IMR-90 (cell line): Measurements from ENCODE around the gene PDZRN3.

Experiments
- CEBPB ChIP-seq: IDR thresholded peaks from 2 replicates; pipeline ENCODE4 v1.6.1; 2012; ENCODE audit warnings: low read depth, low read length, improper control_type of control experiment
- FOS ChIP-seq: fragments of 150-350 bp; IDR thresholded peaks from 2 replicates; pipeline ENCODE4 v1.6.1; 2016; ENCODE audit warnings: low read depth, low read length
- MAZ ChIP-seq: IDR thresholded peaks from 2 replicates; pipeline ENCODE4 v1.6.1; 2012; ENCODE audit warnings: low read depth, mild to moderate bottlenecking, low read length, improper control_type of control experiment, moderate library complexity, borderline replicate concordance
- MXI1 ChIP-seq: IDR thresholded peaks from 2 replicates; pipeline ENCODE4 v1.6.1; 2012; ENCODE audit warnings: low read depth, mild to moderate bottlenecking, low read length, moderate library complexity, borderline replicate concordance
- POLR2A ChIP-seq: IDR thresholded peaks from 2 replicates; pipeline ENCODE4 v1.6.1; 2012; ENCODE audit warnings: mild to moderate bottlenecking, low read depth, low read length
- RCOR1 ChIP-seq: IDR thresholded peaks from 2 replicates; pipeline ENCODE4 v1.6.1; 2012; ENCODE audit warnings: mild to moderate bottlenecking, low read length, improper control_type of control experiment; ENCODE audit not compliant: insufficient replicate concordance
- RFX5 ChIP-seq: IDR thresholded peaks from 2 replicates; pipeline ENCODE4 v1.8.0; 2012; ENCODE audit warnings: low read depth, mild to moderate bottlenecking, low read length, moderate library complexity
- SMC3 ChIP-seq: fragments of 150-350 bp; IDR thresholded peaks from 2 replicates; pipeline ENCODE4 v1.6.1; 2016; ENCODE audit warnings: low read depth, mild to moderate bottlenecking, antibody characterized with exemption, low read length, moderate library complexity
- TF ChIP-seq, protein P1 (sequence below): conservative IDR thresholded peaks from 2 replicates; pipeline ENCODE4 v1.5.1; 2012; ENCODE audit warnings: mild to moderate bottlenecking, low read depth, low read length, improper control_type of control experiment
- TF ChIP-seq, protein P2 (sequence below): fragments of 150-350 bp; IDR thresholded peaks from 2 replicates; pipeline ENCODE4 v1.6.1; 2016; ENCODE audit warnings: low read depth, mild to moderate bottlenecking, low read length, moderate library complexity, borderline replicate concordance
- TF ChIP-seq, protein P3 (sequence below): fragments of 150-350 bp; IDR thresholded peaks from 2 replicates; pipeline ENCODE4 v1.6.1; 2017; ENCODE audit warnings: mild to moderate bottlenecking, antibody characterized with exemption, low read length, low read depth

DNA sequence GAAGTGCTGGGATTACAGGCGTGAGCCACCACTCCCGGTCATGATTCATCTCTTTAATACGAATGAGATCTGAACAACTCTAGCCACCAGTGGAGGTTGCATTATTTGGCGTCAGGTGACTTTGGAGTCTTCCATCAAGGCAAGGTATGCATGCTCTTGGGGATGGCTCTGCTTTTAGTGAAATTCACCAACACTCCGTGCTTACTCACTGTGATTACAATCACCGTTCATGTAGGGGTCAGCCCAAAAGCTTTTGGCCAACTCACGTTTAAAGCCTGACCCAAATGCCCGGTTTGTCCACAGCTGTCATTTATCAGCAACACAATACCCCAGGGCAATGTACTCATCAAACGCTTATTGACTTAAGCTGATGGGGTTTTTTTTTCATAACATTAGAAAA, 155.4 kb downstream of the PDZRN3 start:
- TF ChIP-seq, protein P1, sequence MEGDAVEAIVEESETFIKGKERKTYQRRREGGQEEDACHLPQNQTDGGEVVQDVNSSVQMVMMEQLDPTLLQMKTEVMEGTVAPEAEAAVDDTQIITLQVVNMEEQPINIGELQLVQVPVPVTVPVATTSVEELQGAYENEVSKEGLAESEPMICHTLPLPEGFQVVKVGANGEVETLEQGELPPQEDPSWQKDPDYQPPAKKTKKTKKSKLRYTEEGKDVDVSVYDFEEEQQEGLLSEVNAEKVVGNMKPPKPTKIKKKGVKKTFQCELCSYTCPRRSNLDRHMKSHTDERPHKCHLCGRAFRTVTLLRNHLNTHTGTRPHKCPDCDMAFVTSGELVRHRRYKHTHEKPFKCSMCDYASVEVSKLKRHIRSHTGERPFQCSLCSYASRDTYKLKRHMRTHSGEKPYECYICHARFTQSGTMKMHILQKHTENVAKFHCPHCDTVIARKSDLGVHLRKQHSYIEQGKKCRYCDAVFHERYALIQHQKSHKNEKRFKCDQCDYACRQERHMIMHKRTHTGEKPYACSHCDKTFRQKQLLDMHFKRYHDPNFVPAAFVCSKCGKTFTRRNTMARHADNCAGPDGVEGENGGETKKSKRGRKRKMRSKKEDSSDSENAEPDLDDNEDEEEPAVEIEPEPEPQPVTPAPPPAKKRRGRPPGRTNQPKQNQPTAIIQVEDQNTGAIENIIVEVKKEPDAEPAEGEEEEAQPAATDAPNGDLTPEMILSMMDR: no peak
- TF ChIP-seq MAZ (no peak), POLR2A (no peak), SMC3 (no peak), MXI1 (no peak), CEBPB (no peak), RCOR1 (no peak), FOS (no peak), RFX5 (no peak)
- TF ChIP-seq, protein P2, sequence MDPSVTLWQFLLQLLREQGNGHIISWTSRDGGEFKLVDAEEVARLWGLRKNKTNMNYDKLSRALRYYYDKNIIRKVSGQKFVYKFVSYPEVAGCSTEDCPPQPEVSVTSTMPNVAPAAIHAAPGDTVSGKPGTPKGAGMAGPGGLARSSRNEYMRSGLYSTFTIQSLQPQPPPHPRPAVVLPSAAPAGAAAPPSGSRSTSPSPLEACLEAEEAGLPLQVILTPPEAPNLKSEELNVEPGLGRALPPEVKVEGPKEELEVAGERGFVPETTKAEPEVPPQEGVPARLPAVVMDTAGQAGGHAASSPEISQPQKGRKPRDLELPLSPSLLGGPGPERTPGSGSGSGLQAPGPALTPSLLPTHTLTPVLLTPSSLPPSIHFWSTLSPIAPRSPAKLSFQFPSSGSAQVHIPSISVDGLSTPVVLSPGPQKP: no peak
- TF ChIP-seq, protein P3, sequence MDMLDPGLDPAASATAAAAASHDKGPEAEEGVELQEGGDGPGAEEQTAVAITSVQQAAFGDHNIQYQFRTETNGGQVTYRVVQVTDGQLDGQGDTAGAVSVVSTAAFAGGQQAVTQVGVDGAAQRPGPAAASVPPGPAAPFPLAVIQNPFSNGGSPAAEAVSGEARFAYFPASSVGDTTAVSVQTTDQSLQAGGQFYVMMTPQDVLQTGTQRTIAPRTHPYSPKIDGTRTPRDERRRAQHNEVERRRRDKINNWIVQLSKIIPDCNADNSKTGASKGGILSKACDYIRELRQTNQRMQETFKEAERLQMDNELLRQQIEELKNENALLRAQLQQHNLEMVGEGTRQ: no peak
